Activated T-helper 1 cell treated with Interleukin-2 at 50 U/mL for 16 hours (primary cell): Measurements from ENCODE around the gene CDH23.

Source experiments
- DNase-seq: peaks from one replicate; pipeline ENCODE4 v3.0.0-alpha.2; 2020; ENCODE audit warnings: low read depth

The CDH23 gene

DNA sequence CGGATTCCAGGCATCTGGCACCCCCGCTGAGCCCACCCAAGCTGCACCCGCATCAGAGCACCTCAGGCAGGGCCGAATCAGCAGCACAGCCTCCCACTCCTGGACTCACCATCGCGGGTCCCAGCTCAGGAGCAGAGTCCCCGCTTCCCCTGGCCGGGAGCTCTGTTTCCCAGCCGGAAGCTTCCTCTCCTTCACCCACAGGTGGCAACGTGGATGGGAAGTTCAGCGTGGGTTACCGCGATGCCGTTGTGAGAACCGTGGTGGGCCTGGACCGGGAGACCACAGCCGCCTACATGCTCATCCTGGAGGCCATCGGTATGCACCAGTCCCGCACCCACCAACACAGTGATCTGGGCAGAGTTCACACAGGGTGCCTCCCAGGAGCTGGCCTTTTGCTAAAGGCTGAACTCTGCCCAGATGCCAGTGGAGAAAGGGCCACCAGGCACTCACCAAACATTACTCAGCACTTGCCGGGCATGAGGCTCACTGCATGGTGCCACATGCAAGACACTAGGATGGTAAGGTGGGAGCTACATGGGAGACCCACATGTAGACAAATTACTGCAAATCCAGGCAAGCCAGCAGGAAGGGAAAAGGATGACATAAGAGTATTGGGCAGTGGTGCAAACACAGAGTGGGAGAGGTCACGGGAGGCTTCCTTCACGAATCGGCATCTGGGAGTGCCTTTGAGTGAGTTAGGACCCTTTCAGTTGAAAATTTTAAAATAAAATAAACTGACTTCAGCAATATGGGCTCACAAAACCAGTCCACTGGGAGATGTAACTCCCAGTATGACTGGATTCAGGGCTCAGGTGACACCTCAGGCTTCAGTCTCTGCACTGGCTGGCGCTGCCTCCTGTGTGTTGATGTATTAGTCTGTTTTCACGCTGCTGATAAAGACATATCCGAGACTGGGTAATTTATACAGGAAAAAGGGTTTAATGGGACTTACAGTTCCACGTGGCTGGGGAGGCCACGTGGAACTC, 312.5 kb downstream of the CDH23 start:
- DNase-seq, result no peak

GRCh38 chr10:71710519-71710918, 313.8 kb downstream of the CDH23 start:
- no peak for DNase-seq

- no peak for DNase-seq
Observed at GRCh38 chr10:71711052-71711623, 314.4 kb downstream of the CDH23 start.

- DNase-seq, result no peak
Observed at GRCh38 chr10:71712170-71712569, 315.4 kb downstream of the CDH23 start.

- no peak for DNase-seq
Observed at GRCh38 chr10:71712572-71713134, 315.9 kb downstream of the CDH23 start.

GRCh38 chr10:71713135-71714030, 316.7 kb downstream of the CDH23 start:
- no peak for DNase-seq

- DNase-seq, result no peak
Observed at GRCh38 chr10:71714031-71714410, 317.3 kb downstream of the CDH23 start.

GRCh38 chr10:71714592-71714991, 317.9 kb downstream of the CDH23 start:
- DNase-seq, result no peak

DNA sequence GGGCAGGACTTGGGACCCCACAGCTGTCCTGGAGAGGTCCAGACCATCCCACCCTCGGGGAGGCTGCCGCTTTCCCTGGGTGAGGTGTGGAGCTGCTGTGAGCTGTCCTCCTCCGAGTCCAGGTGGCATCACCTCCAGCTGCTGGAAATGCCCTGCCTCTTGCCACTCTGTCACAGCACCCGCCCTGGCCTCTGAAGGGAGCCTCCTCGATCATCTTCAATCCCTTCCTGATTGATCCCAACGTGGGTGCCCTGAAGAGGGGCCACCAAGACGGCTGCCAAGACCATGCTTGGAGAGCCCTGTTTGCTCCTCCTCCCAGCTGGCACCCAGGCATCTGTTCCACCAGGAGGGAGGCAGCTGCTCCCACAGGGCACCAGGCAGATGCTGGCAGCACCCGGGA, 318.3 kb downstream of the CDH23 start:
- DNase-seq, result no peak

- no peak for DNase-seq
Observed at GRCh38 chr10:71715860-71716259, 319.1 kb downstream of the CDH23 start.

- DNase-seq, result no peak
Observed at GRCh38 chr10:71716426-71716825, 319.7 kb downstream of the CDH23 start.

GRCh38 chr10:71717056-71717455, 320.3 kb downstream of the CDH23 start:
- DNase-seq, result no peak

GRCh38 chr10:71717551-71717951, 320.8 kb downstream of the CDH23 start:
- DNase-seq, result no peak

DNA sequence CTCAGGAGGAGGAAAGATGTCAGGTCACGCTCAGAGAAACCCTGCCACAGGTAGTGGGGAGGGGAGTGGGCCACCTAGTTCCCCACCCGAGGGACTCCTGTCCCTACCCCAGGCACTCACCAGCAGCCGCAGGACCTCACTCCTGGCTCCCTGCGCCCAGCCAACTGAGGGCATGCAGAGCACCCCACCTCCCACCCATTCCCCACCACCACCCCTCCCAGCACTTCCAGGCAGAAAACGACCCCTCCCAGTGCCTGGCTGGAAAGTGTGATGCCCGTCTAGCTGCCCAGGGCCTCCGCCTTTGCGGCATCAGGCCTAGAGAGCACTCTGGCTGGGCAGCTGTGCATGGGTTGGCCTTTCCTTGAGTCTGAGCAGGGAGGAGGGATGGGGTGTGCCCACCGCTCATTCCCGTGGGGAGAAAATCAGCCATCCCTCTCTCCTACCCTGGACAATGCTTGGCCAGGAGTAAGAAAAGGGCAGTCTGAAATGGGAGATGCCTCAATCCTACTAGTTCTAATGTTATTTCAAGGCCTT, 321.5 kb downstream of the CDH23 start:
- no peak for DNase-seq

DNA sequence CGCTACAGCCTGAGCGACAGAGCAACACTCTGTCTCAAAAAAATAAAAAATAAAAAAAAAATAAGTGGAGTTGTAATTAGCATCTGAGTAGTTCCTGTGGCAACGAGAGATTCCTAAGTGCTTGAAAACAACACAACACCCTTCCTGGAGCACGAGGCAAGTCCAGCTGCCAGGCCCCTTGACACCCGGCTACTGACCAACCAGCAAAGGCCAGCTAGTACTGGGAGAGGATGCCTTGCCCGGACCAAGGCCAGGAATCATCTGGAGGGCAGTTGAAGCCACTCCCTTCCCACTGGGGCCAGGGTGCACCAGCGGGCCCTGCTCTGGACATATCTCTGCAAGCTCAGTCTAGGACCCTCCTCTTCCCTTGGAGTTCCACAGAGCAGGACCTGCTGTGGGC, 322.3 kb downstream of the CDH23 start:
- no peak for DNase-seq

DNA sequence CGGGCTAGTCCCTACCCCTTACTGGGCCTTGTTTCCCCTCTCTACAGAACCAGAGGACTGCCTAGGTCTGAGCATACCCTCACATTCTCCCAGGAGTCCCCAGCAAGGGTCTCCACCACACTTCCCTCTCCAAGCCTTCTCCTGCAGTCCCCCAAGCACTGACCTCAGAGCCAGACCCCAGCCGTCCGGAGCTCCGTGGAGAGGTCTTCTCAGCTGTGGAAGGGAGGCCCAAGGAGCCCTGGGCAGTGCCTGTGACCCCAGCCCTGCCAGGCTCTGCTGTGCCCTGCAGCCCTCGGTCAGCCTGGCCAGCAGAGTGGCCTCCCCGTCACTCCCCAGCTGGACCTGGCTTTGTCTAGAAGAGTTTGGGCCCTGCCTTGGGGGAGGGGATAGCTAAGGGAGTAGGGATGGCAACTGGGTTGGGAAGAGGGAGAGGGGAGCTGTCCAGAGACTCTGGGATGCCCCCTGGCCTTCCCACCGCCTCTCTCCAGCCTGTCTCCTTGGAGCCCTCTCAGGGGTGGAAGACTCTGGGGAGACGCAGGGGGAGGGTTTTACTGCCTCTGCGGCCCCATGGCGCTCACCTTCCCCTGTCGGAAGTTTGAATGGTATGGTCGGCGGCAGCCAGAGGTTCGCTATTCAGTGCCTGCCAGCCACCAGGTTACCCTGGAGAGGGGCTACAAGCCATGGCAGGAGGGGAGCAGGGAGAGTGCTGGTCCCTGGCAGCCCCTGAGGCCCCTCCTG, 322.9 kb downstream of the CDH23 start, which contains the start of gene C10orf105:
C10orf105 (minus strand) TSS at position 315 of the 738 bp plus-strand sequence. CDS start 3,441 bp downstream, outside the sequence.
- DNase-seq, result no peak

DNA sequence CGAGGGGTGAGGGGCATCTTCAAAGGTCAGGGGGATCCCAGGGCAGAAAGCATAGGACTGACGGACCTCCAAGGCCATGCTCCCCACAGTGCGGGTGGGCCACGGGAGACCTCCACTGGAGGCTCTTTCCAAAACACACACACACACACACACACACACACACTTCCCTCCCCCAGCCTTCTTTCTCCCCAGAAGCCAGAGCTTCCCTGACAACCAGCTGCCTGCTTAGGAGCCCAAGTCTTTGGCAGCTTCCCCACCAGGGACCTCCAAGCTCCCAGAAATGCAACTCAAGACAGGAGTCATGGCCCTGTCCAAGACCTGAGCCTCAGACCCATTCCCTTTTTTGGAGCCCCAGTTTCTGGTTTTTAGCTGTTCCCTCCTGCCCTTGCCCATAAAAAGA, 323.6 kb downstream of the CDH23 start:
- no peak for DNase-seq

- DNase-seq, result no peak
Observed at GRCh38 chr10:71721313-71721712, 324.6 kb downstream of the CDH23 start.

GRCh38 chr10:71722849-71723248, 326.1 kb downstream of the CDH23 start:
- no peak for DNase-seq

GRCh38 chr10:71723311-71723710, 326.6 kb downstream of the CDH23 start:
- DNase-seq, result no peak

- DNase-seq, result no peak
Observed at GRCh38 chr10:71724539-71724938, 327.8 kb downstream of the CDH23 start.
